H1 (cell line): ENCODE data around the gene YIF1B. TPM values are rescaled to one million over a fixed set of nuclear protein-coding genes. Genes with fewer than 3 reads are reported as not detected.
A peak's percentile ranks its signal among the peaks of the same experiment; 100 is the strongest.

Experiments
- ATF2 ChIP-seq: IDR thresholded peaks from 2 replicates; pipeline ENCODE4 v1.6.1; 2012; ENCODE audit warnings: low read length, inconsistent platforms
- CREB1 ChIP-seq: IDR thresholded peaks from 2 replicates; pipeline ENCODE4 v1.6.1; 2012; ENCODE audit warnings: inconsistent platforms
- PHF8 ChIP-seq: fragments of 200-600 bp; sonication (generic); conservative IDR thresholded peaks from 2 replicates; pipeline ENCODE4 v1.7.1; 2012; ENCODE audit warnings: low read depth, mild to moderate bottlenecking, inconsistent platforms, low read length, moderate library complexity
- POLR2AphosphoS5 ChIP-seq: IDR thresholded peaks from 2 replicates; pipeline ENCODE4 v1.6.1; 2011; ENCODE audit warnings: low read depth, low read length
- POU5F1 ChIP-seq: IDR thresholded peaks from 2 replicates; pipeline ENCODE4 v1.6.1; 2011; ENCODE audit warnings: low read depth, mild to moderate bottlenecking, low read length, moderate library complexity
- SIX5 ChIP-seq: IDR thresholded peaks from 2 replicates; pipeline ENCODE4 v1.6.1; 2011; ENCODE audit warnings: mild to moderate bottlenecking, low read depth, low read length
- SP2 ChIP-seq: IDR thresholded peaks from 2 replicates; pipeline ENCODE4 v1.6.1; 2012; ENCODE audit warnings: mild to moderate bottlenecking, low read length, inconsistent platforms
- TBP ChIP-seq: IDR thresholded peaks from 2 replicates; pipeline ENCODE4 v1.6.1; 2011; ENCODE audit warnings: low read depth, low read length, improper control_type of control experiment
- polyA plus RNA-seq, 7 experiments: library from polyadenylated mRNA; depleted of rRNA in 3 of 7; stranded (reverse) in 5 of 7; unstranded in 2 of 7; fragments of >200 nt in 5 of 7; fragments of 200-250 nt in 2 of 7; gene quantifications; 1 replicate in 5 of 7; 2 replicates in 1 of 7; 4 replicates in 1 of 7; pipeline versions ENCODE4 v1.2.1 to v1.2.3, GENCODE V29; 2011 to 2013; ENCODE audit warnings: missing spikeins in 2 of 7, mixed read lengths in 2 of 7
- total RNA-seq: library from RNA; stranded (reverse); fragmentation: NEBNext Ultra II Directional; extraction: Animal tissue kit (Norgen Biotek cat#: 25700); gene quantifications from 2 replicates; pipeline ENCODE4 v1.2.1, GENCODE V29; 2021

Gene YIF1B
- total and polyA plus RNA-seq, 2 of the 8 experiments (the other 6 are each of a cell fraction or from before 2014, with no cell fraction given) = 89.6 to 305 TPM

- TF ChIP-seq ATF2 (no peak), POU5F1 (no peak), SIX5 (no peak), SP2 (no peak), PHF8 (0 out of 2 replicates have a peak, but pooled peaks have one; percentile 14), CREB1 (no peak), TBP (peak; percentile 17; the same call in 1 of the 2 replicates), POLR2AphosphoS5 (no peak)
Measured at GRCh38 chr19:38361633-38362075, 45.9 kb upstream of the YIF1B start (continued).
